ENCODE measurements around the gene TMEM45A.
"Not testable (repeated sequence)": the region's sequence is repeated elsewhere in the genome, so short reads cannot be mapped to it uniquely, and the experiment has no call there.

The TMEM45A gene

DNA sequence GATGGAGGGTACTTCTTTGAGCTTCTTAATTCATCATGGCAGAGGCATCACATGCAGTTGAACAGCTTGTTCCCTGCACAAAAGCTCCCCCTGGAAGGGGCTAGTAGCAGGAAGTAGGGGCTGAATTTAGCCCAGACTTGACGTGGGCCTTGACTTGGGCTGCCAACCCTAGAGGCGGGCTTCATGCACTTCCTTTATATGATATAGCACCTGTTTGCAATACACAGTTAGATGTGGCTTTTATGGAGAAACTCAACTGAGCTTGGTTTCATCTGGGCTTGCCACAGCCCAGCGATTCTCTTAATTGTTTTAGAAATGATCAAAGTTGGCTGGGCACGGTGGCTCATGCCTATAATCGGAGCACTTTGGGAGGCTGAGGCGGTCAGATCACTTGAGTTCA lies 83.3 kb downstream of the TMEM45A start:
- DNase-seq (ENCODE audit: low read depth): no peak

DNA sequence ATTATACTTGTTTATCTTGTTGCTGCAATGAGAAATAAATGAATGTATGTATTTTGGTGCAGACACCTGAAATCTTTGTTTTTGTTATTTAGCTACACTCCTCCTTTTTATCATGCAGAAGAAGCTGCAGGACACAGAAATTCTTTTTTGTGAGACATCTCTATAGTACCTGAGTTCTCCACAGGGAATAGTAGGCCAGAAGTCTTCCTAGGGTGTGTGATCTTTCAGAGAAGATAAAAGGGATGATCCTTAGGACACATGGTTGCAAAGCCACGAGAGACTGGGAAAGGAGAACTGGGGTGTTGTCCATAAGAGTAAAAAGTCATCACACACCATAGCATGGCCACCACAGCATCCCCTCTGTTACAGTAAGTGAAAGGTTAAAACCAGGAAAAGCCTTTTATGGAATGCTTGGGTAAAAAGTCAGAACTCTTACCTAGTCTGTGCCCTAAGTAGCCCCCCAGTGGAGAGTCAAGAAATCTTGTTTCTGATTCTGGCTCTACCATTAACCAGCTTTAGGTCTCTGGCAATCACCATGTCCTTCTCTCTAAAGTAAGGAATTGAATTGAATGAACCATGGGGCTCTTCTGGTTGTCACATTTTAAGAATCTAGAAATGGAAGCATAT lies 85.1 kb downstream of the TMEM45A start:
- no peak for DNase-seq (ENCODE audit: low read depth)

DNA sequence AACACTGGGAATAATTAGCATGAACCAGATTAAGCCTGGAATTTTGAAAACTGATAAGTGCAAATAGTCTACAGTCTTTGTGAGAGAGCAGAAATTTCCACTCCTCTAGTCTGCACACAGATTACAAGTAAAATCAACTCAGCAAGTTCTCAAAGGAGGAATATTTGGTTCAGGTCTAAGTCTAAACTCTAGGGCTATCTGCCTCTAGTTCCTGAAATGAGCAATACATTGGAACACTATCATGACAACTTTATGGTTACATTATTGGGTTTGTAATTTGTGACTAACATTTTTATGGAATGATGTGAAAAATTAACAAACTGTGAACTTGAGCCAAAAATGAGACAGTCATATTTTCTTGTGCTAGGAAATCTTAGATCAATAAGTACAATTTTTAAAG lies 86.2 kb downstream of the TMEM45A start:
- no peak for DNase-seq (ENCODE audit: low read depth)

DNA sequence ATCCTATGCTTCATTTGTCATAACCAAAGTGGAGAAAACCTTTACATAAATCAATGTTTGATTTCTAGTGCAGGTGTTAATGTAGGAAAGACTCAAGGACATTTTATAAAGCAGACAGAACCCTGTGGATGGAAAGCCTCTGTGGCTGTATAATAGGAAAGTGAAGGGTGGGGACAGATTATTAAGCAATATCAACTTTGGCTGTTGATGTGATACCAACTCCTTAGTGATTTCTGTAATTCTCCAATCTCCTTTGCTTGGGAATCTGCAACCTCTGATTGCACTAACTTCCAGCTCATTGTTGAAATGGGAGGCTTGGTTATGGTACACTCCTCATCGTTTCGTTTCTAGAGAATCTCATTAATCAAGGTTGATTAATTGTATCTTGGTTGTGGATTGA lies 87.7 kb downstream of the TMEM45A start:
- no peak for DNase-seq (ENCODE audit: low read depth)

DNA sequence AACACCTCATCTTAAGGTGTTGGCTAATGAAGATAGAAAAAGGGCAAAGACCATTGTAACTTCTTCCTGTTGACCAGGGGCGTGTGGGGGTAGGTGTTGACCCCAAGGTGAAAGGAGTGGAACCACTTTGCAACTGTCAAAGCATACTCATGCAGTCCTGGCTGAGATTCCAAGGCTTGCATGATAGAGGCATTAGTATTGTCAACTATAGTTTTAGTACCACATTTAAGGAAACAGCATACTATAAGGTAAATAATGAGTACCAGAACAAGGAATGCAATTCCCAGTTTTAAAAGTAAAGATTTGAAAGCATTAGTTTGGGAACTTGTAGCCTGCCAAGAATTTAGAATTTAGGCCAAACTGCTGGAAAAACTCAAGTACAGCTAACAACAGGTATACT lies 89.2 kb downstream of the TMEM45A start:
- DNase-seq (ENCODE audit: low read depth): no peak

DNA sequence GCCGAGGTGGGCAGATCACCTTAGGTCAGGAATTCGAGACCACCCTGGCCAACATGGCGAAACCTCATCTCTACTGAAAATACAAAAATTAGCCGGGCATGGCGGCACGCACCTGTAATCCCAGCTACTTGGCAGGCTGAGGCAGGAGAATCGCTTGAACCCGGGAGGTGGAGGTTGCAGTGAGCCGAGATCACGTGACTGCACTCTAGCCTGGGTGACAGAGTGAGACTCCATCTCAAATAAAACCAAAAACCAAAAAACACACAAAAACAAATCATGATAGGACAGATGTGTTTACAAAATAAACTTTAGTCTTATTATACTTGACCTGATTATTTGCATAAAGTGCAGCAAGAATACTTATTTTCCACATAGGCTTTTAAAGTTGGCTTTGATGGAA lies 89.7 kb downstream of the TMEM45A start:
- DNase-seq (ENCODE audit: low read depth): not testable (repeated sequence)

DNA sequence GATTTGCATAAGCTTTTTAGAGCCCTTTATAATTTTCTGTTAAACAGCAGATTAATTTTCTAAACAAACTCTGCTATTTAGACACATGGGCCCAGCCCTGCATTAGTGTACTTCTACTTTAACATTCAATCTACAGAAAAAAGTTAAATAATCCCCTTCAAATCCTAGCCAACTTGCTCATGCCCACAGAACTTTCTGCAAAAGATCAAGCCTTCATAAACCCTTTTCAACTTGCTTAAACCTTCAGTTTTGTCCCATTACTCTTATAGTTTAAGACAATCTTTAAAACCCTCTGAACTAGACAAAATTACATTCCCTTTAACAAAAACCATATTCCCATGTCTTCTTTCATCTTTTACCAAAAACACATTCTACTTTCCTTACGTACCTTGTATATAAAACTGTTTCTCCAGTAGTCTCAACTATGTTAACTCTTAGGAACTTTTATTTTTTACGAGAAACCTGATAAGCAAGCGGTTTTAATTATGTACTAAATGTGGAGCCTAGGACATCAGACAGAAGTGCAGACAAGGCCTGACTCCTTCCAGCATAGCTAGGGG lies 91.8 kb downstream of the TMEM45A start:
- no peak for DNase-seq (ENCODE audit: low read depth)

DNA sequence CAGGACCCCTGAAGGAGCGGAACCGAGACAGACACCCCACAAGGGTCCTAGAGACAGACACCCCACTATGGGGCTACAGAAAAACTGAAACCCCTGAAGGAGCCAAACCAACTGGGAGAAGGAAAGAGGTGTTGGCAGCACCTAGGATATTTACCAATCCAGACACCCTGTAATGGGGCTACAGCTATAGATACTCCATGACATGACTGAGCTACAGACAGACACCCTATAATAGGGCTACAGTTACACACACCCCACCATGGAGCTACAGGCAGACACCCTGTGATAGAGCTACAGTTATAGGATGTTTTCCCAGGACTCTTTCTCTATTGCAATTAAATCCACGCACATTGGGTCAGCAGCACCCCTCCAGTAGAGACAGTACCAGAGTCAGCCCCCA lies 94.4 kb downstream of the TMEM45A start:
- DNase-seq (ENCODE audit: low read depth): no peak

DNA sequence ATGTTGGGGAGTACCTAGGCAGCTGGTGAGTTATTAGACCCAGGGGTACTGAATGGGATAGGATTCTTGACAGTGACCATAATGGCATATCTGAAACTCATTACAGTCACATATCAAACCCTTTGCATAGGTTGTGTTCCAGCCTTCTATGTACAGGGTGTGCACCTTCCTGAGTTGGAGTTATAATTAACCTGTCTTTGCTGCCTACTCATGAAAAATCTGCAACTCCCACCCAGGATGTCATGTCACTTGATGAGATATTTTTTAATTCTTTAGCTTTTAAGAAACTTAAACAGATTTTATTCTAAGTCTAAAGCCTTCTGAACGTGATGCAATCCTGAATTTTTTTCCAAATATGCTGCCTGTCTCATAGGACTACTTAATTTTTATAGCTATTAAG lies 95.8 kb downstream of the TMEM45A start:
- no peak for DNase-seq (ENCODE audit: low read depth)

DNA sequence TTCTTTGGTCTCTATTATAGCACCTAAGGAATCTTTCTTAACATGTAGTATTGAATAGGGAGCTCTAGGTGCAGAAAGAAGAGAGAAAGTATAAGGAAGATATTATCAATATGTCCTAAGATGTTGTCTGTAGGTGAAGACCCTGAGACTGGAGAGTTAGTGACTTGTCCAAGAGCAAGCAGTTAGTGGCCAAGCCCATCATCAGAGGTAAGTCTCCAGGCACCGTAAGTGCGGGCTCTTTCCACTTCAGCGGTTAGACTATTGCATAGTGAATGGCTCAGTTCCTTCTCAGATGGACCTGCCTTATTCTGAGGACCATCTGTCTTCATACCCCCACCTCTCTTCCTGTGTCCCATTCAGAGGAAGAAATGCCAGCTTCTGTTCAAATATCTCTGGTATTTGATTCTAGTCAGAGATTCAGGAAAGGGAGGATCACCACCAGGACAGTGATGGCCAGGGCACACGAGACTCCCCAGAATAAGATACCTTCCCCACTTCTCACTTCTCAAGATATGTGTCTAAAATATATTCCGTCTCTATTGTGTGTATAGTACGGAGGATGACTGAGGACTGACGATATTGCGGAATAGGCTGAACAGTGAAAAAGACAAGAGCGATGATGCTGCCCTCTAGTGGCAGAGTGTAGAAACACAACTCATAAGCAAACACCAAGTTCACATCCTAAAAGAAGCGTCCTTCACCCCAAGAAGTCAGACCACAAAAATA lies 97.9 kb downstream of the TMEM45A start:
- peak; percentile 40 for DNase-seq (ENCODE audit: low read depth)

DNA sequence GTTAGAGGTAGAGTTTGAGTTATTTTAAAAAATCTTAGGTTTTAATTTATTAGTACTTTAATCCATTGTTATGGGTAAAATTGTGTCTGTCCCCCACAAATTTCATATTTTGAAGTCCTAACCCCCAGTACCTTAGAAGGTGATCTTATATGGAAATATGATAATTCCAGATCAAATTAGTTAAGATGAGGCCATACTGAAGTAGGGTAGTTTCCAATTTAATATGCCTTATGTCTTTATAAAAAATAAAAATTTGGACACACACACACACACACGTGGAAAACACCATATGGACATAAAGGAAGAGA lies 98.4 kb downstream of the TMEM45A start:
- no peak for DNase-seq (ENCODE audit: low read depth)

DNA sequence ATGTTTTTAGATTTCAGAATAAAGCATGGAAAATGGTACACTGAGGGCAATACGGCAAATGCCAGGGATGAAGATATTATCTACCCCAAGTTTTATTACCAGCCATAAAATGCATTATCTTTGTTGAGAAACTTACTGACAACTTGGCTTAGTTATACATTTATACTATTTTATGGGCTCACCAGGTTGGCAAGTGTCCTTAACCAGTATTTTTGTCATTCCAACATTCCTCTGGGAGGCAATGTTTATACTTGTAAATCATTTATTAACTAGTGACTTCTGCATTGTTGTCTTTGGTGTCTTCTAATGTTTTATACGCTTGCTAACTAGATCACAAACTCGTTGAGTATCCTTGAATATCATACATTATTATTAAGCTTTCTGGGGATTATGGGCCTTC lies 99.0 kb downstream of the TMEM45A start:
- DNase-seq (ENCODE audit: low read depth): no peak

DNA sequence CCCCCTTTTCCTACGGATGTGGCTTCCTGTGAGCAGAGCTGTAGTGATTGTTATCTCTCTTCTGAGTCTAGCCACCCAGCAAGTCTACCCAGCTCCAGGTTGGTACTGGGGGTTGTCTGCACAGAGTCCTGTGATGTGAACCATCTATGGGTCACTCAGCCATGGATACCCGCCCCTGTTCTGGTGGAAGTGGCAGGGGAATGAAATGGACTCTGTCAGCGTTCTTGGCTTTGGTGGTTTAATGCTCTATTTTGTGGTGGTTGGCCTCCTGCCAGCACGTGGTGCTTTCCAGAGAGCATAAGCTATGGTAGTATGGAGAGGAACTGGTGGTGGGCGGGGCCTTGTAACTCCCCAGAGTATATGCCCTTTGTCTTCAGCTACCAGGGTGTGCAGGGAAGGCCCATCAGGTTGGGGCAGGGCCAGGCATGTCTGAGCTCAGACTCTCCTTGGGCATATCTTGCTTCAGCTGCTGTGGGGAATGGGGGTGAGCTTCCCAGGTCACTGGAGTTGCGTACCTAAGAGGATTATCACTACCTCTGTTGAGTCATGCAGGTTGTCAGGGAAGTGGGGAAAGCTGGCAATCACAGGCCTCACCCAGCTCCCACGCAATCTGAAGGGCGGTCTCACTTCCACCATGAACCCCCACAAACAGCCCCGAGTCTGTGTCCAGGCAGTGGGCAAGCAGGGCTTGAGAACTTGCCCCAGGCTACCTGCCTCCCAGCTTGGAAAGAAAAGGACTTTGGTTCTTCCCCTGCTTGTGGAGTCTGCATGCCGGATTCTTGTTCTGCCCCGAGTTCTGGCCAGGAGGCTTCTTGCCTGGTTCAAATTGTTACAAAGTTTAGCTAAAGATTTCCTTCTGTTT lies 108.0 kb downstream of the TMEM45A start:
- no peak for DNase-seq (ENCODE audit: low read depth)

DNA sequence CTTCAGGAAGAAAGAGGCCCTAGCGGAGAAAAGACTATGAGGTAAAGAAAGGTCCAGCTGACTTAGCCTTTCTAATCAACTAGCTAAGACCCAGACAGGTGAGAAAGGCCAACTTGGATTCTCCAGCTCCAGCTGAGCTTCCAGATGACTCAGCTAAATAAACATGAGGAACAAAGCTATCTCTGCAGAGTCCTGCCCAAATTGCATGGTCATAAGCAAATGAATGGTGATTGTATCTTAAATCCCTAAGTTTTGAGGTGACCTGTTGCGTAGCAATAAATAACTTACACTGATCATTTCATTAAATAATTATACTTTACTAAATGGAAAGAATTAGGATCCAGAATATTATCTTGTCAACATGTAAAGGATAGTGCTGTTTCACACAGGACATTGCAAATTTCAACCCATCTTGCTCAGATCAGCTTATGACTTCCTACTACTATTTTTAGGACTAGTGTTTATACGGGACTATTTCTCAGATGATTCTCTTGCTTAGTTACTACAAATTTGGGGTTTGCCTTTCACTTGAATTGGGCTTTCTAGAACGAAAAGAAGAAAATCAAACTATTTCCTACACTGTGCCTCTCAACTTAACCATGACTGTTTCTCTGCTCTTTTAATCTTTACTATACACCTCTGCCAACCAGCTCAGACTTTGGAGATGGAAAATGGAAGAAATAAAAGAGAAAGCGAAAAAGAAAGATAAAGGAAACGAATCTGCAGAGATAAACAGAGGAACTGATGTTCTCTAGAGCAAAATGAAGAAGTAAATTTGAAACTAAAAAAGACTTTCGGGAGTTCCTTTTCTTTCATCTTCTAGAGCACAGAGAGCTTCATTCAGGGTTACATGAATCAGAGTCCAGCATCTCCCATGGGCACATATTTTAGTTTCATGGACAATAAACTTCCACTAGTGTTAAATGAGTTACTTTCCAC lies 110.4 kb downstream of the TMEM45A start:
- DNase-seq (ENCODE audit: low read depth): no peak

DNA sequence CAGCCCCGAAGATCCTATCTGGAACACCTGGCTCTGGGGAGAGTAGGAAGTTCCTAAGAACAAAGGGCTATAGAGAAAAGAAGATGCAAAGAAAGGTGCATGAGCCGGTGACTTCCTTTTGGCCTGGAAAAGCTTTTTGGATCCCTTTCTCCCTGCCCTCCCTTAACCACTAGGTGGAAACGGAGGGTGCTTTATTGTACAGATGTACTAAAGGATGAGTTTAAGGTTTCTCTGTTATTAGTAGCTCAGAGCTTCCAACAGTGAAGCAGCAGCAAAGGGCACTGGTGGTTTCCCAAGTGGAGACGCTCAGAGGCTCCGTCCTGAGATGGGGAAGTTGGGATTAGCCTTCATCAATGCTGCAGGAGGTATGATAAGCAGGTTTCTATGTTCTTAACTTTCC lies 111.0 kb downstream of the TMEM45A start:
- no peak for DNase-seq (ENCODE audit: low read depth)

DNA sequence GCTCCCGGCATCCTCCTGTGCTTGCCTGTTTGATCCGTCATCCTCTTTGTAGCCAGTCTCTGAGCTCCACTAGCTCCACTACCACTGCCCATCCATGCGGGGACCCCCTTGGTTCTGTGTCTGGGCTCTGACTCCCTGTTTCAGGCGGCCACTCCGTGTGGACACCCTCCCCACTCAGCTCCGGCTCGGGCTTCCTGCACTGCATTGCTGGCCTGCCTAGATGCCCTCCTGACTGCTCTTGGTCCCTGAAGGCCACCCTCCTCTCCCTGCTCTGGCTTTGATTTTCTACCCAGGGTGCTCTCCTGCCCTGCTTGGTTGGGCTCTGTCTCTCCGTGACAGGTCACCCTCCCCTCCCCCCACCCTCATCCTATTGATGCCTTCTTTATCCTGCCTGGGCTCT lies 112.9 kb downstream of the TMEM45A start:
- DNase-seq (ENCODE audit: low read depth): no peak

DNA sequence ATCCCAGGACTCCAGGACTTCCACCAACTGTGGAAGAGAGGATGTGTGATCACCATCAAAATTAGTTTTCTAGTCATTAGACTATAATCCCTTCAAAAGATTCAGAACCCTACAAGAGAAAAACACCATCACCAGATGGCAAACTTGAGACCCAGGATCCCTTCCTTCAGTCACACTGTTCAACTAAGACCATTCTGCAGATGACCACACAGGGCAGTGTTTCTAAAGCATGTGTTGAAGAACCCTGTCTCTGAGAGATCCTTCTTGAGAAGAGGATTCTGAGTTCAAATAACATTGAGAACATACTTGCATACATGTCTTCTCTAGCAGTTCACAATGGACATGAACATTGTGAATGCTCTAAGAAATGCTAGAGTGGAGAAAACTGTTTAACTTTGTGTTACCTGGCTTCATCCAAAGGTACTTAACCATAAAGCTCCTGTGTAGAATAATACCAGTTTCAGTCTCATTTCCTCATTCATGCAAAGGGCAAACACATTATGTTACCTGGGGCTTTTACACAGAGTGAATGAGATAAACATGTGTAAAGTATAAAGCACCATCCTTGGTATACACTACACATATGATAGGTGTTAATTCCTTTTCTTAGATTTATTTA lies 114.6 kb downstream of the TMEM45A start:
- DNase-seq (ENCODE audit: low read depth): no peak

DNA sequence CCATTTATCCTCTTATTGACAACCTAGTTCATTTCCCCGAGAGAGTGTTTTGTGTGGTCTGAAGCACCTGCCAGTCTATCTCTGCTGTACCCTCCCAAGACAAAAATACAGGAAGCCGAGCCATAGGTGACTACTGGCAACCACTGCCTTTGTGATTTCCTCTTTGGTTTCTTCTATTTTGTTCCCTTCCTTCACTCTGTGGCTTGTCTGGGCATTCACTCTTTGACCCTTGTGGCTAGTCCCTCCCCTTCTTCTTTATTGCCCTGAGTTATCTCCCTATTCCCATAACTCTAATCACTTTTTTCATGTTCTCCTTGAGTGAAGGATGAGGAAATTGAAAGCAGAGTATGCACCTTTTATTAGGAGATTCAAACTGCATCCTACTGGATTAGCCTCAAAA lies 116.9 kb downstream of the TMEM45A start, which contains the start of gene ADGRG7:
ADGRG7 (plus strand) TSS at position 297 of the 400 bp plus-strand sequence. CDS start 256 bp downstream, outside the sequence.
- no peak for DNase-seq (ENCODE audit: low read depth)

DNA sequence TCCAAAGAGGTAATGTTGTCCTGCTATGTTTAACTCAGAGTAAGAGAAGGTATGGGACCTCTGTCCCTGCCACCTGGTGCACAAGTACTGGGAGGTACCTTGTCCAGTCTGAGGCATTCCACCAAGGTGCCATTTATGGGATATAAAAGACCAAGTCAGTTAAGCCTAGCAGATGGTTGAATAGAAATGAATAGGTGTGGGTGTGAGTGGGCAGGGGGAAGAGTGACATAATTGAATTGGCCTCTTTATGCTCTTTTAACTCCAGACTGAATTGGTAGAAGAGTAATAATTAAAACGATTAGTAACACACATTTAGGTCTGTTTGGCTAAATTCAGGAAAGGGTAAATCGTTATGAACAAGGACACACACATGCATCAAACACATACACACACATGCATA lies 117.5 kb downstream of the TMEM45A start:
- DNase-seq (ENCODE audit: low read depth): no peak

DNA sequence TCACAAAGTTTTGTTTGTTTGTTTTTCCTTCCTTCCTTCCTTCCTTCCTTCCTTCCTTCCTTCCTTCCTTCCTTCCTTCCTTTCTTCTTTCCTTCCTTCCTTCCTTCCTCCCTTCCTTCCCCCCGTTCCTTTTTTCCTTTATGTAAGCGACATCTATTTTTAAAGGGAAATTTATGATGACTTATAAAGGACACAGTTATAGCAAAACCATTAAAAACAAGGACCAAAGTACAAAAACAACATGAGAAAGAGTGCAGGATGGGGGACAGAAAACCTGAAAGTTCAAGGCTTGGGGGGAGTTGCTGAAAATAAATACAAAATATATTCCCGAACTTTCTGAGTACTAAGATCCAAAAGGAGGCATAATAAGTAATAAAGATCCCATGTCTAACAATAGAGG lies 118.8 kb downstream of the TMEM45A start:
- DNase-seq (ENCODE audit: low read depth): no peak

DNA sequence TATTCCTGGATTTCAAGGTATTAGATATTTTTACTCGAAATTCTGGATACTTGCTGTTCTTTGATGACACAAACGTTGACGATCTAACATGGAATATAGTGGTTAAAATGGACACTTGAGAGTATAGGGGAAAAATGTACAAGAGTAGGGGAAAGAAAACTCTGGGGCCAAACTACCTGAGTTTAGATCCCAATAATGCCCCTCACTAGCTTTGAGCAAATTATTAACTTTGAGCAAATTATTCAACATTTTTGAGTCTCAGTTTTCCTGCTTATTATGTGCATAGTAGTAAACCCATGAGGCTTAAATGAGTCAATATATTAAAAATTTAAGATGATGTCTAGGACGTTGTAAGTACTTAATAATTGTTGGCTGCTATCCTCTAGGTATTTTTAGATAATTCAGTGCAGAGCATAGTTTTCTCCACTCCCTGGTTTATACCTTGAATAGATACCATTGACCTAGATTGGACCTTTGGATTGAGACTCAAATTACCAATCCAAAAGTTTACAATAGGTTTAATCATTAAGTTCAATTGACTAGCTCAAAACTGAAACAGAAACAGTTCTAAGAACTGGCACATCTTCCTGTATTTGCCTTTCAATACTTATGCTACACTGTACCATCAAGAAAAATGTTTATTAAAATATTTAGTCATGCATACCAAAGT lies 121.4 kb downstream of the TMEM45A start:
- no peak for DNase-seq (ENCODE audit: low read depth)
